ENCODE results near the gene TOMM22. TPM values are rescaled to one million over a fixed set of nuclear protein-coding genes. Genes with fewer than 3 reads are reported as not detected.
"Not testable (repeated sequence)": the region's sequence is repeated elsewhere in the genome, so short reads cannot be mapped to it uniquely, and the experiment has no call there.

The TOMM22 gene
- total RNA-seq, 1 experiment from 2014 or later = 146 TPM

DNA sequence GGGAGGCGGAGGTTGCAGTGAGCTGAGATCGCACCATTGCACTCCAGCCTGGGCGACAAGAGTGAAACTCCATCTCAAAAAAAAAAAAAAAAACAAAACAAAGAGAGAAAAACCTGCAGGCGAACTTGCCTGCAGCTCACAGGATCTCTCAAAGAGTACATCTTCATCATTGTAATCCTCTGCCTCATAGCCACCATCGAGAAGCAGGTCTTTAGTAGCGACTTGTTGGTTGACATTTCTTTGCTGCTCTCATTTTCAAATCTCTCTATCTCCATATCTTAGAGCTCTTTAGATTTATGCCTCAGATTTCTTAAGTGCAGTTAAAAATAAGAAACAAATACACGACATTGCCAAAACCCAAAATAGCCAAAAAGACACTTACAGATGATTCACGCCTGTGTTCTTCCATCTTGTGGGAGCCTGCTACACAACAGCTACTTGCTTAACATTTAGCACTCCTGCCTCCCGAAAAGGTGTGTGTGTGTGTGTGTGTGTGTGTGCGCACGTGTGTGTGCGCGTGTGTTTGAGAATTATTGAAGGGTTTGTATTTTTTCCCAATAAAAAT lies 40.2 kb upstream of the TOMM22 start:
- Mint-ChIP-seq H3K27me3 (ENCODE audit: low read depth) (no peaks in the 10 kb centered on the region), H3K9me3 (no peaks in the 10 kb centered on the region), H3K4me3 (no peak overlapping the region), H3K4me1 (no peaks in the 10 kb centered on the region), H3K27ac (peak overlapping the region; percentile 16; the same call in 1 of the 2 replicates), H3K36me3 (peaks cover 18% of the 10 kb centered on the region)
- ATAC-seq (no peak), DNase-seq (ENCODE audit: low spot score) (no peak)
- CTCF ChIA-PET = no interaction called here
- POLR2A ChIA-PET = interaction anchor here (0.6 kb wide), 1 partner anchor 440 kb away, joined by 4 read pairs; the partner anchor contains the start of gene MAFF
- TF ChIP-seq JAZF1 (CRISPR knock-in tag; IDR thresholded peaks at IDR 0.05) (no peak), ZNF317 (CRISPR knock-in tag; IDR thresholded peaks at IDR 0.05; ENCODE audit: borderline replicate concordance, low read depth) (no peak), NFATC4 (CRISPR knock-in tag; IDR thresholded peaks at IDR 0.05) (no peak), NR1H2 (CRISPR knock-in tag; IDR thresholded peaks at IDR 0.05) (no peak), USF1 (CRISPR knock-in tag; IDR thresholded peaks at IDR 0.05) (no peak), ZNF671 (CRISPR knock-in tag; IDR thresholded peaks at IDR 0.05) (no peak), ATF1 (CRISPR knock-in tag; IDR thresholded peaks at IDR 0.05) (no peak)

GRCh38 chr22:38644245-38644644 lies 37.5 kb upstream of the TOMM22 start:
- CTCF ChIA-PET; H3K4me1 Mint-ChIP-seq; POLR2A ChIA-PET; DNase-seq (ENCODE audit: low spot score); H3K27ac Mint-ChIP-seq; ATAC-seq; H3K27me3 Mint-ChIP-seq (ENCODE audit: low read depth); H3K9me3 Mint-ChIP-seq; H3K4me3 Mint-ChIP-seq: not testable (repeated sequence)
- H3K36me3 Mint-ChIP-seq = peaks cover 21% of the 10 kb centered on the region

DNA sequence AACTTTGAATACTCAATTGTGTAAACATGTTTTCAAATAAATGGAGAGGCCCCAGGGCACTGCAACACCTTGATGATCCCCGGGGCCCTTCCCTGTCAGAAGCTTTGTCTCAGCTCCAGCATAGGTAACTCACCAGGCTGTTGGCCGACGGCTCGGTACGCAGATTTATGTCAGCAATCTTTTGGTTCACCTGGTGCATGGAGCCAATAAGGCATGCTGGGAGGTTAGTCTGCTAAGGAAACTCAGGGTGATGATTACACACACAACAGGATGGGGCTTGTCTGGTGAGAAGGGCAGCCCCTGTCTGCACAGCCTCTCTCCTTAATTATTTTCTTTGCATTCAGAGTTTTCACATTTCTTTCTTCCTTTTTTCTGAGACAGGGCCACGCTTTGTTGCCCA lies 36.3 kb upstream of the TOMM22 start:
- POLR2A ChIA-PET = no interaction called here
- no peak overlapping the region for H3K4me3 Mint-ChIP-seq

More for the DNA sequence above, 36.3 kb upstream of the TOMM22 start:
- Mint-ChIP-seq H3K4me1 (no peaks in the 10 kb centered on the region), H3K27ac (no peak overlapping the region), H3K36me3 (peaks cover 23% of the 10 kb centered on the region), H3K9me3 (no peaks in the 10 kb centered on the region), H3K27me3 (ENCODE audit: low read depth) (no peaks in the 10 kb centered on the region)
- no peak for ATAC-seq
- TF ChIP-seq, protein P1, sequence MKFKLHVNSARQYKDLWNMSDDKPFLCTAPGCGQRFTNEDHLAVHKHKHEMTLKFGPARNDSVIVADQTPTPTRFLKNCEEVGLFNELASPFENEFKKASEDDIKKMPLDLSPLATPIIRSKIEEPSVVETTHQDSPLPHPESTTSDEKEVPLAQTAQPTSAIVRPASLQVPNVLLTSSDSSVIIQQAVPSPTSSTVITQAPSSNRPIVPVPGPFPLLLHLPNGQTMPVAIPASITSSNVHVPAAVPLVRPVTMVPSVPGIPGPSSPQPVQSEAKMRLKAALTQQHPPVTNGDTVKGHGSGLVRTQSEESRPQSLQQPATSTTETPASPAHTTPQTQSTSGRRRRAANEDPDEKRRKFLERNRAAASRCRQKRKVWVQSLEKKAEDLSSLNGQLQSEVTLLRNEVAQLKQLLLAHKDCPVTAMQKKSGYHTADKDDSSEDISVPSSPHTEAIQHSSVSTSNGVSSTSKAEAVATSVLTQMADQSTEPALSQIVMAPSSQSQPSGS (CRISPR knock-in tag; IDR thresholded peaks at IDR 0.05; ENCODE audit: borderline replicate concordance, low read depth) = no peak
- TF ChIP-seq PRRX2 (CRISPR knock-in tag; IDR thresholded peaks at IDR 0.05) = no peak
- no peak for TF ChIP-seq FOXJ3 (CRISPR knock-in tag; IDR thresholded peaks at IDR 0.05; ENCODE audit: borderline replicate concordance)
- TF ChIP-seq NFE2L1 (CRISPR knock-in tag; IDR thresholded peaks at IDR 0.05) = no peak
- no peak for TF ChIP-seq MYBL2 (CRISPR knock-in tag; IDR thresholded peaks at IDR 0.05)
- no peak for TF ChIP-seq CTCF (IDR thresholded peaks at IDR 0.05)
- TF ChIP-seq, protein P2, sequence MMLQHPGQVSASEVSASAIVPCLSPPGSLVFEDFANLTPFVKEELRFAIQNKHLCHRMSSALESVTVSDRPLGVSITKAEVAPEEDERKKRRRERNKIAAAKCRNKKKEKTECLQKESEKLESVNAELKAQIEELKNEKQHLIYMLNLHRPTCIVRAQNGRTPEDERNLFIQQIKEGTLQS (CRISPR knock-in tag; conservative IDR thresholded peaks at IDR 0.05) = no peak
- TF ChIP-seq E2F5 (CRISPR knock-in tag; IDR thresholded peaks at IDR 0.05) = no peak
- CTCF ChIA-PET = no interaction called here
- DNase-seq (ENCODE audit: low spot score) = no peak

Measured in WTC11 (cell line).